Neural progenitor cell (in vitro differentiated cells): Measurements from ENCODE around the gene PLA2G4C. TPM values are rescaled to one million over a fixed set of nuclear protein-coding genes. Genes with fewer than 3 reads are reported as not detected.

Source experiments
- DNase-seq: peaks from one replicate; pipeline ENCODE4 v3.0.0-alpha.2; 2016; ENCODE audit warnings: low spot score
- H2AFZ ChIP-seq: fragments of 200-600 bp; sonication (generic); replicated peaks from 2 replicates; pipeline ENCODE4 v1.6.1; 2016; ENCODE audit warnings: antibody characterized with exemption
- H3F3A ChIP-seq: fragments of 200-600 bp; sonication (generic); 2 replicates; pipeline ENCODE4 v1.6.1; 2016; ENCODE audit warnings: antibody characterized with exemption, low read depth
- H3K27ac ChIP-seq: fragments of 200-600 bp; sonication (generic); 2 replicates; pipeline ENCODE4 v1.5.1; 2016; ENCODE audit warnings: mild to moderate bottlenecking
- H3K27me3 ChIP-seq: fragments of 200-600 bp; sonication (generic); 2 replicates; pipeline ENCODE4 v1.6.1; 2016; ENCODE audit warnings: mild to moderate bottlenecking, moderate library complexity
- H3K36me3 ChIP-seq: fragments of 200-600 bp; sonication (generic); 2 replicates; pipeline ENCODE4 v1.5.1; 2016
- H3K4me1 ChIP-seq: fragments of 200-600 bp; sonication (generic); 2 replicates; pipeline ENCODE4 v1.6.1; 2016; ENCODE audit warnings: mixed run types
- H3K4me2 ChIP-seq: fragments of 200-600 bp; sonication (generic); 2 replicates; pipeline ENCODE4 v1.6.1; 2016
- H3K4me3 ChIP-seq: fragments of 200-600 bp; sonication (generic); 2 replicates; pipeline ENCODE4 v1.5.1; 2016
- H3K79me2 ChIP-seq: fragments of 200-600 bp; sonication (generic); 2 replicates; pipeline ENCODE4 v1.6.1; 2016; ENCODE audit warnings: low read depth
- H3K9ac ChIP-seq: fragments of 200-600 bp; sonication (generic); 2 replicates; pipeline ENCODE4 v1.6.1; 2016
- H3K9me3 ChIP-seq: fragments of 200-600 bp; sonication (generic); 2 replicates; pipeline ENCODE4 v1.5.1; 2016; ENCODE audit warnings: low read depth
- H4K20me1 ChIP-seq: fragments of 200-600 bp; sonication (generic); 2 replicates; pipeline ENCODE4 v1.6.1; 2016; ENCODE audit warnings: low read depth
- H3K27ac Mint-ChIP-seq: 3 replicates; pipeline ENCODE4 v1.8.0; 2021; ENCODE audit warnings: mixed read lengths
- H3K27me3 Mint-ChIP-seq: 2 replicates; pipeline ENCODE4 v1.8.0; 2022; ENCODE audit warnings: low read depth, mild to moderate bottlenecking, inconsistent platforms, moderate library complexity, mixed read lengths; ENCODE audit not compliant: insufficient read depth
- H3K36me3 Mint-ChIP-seq: 3 replicates; pipeline ENCODE4 v1.8.0; 2021; ENCODE audit warnings: mixed read lengths
- H3K4me1 Mint-ChIP-seq: 3 replicates; pipeline ENCODE4 v1.8.0; 2021; ENCODE audit warnings: mixed read lengths
- H3K4me3 Mint-ChIP-seq: 3 replicates; pipeline ENCODE4 v1.8.0; 2021; ENCODE audit warnings: mild to moderate bottlenecking, moderate library complexity, mixed read lengths
- H3K9me3 Mint-ChIP-seq: 3 replicates; pipeline ENCODE4 v1.8.0; 2020; ENCODE audit warnings: mixed read lengths
- EZH2 ChIP-seq: fragments of 200-600 bp; sonication (generic); IDR thresholded peaks from 2 replicates; pipeline ENCODE4 v1.6.1; 2017; ENCODE audit warnings: antibody characterized with exemption, mild to moderate bottlenecking, moderate library complexity
- EZH2phosphoT487 ChIP-seq: fragments of 200-600 bp; sonication (generic); IDR thresholded peaks from 2 replicates; pipeline ENCODE4 v1.6.1; 2017; ENCODE audit warnings: antibody characterized with exemption
- total RNA-seq: library from RNA; depleted of rRNA; stranded (reverse); fragments of >200 nt; gene quantifications from 2 replicates; pipeline ENCODE4 v1.2.3, GENCODE V29; 2015; ENCODE audit warnings: low replicate concordance
- TF ChIP-seq, protein P1 (sequence below): fragments of 200-600 bp; sonication (generic); IDR thresholded peaks from 2 replicates; pipeline ENCODE4 v1.5.1; 2017; ENCODE audit warnings: antibody characterized with exemption, mild to moderate bottlenecking

The PLA2G4C gene
- total RNA-seq, 1 donor from 2014 or later: not detected

DNA sequence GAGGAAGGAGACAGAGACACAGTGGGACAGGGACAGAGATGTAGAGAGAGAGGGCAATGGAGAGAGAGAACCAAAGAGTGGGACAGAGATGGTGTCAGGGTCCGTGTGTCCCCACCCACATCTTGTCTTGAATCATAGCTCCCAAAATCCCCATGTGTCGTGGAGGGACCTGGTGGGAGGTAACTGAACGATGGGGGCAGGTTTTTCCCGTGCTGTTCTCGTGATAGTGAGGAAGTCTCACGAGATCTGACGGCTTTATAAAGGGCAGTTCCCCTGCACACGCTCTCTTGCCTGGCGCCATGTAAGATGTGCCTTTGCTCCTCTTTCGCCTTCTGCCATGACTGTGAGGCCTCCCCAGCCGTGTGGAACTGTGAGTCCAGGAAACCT, 7.5 kb upstream of the PLA2G4C start:
- no peaks in the 10 kb centered on the region for H4K20me1 ChIP-seq
- Mint-ChIP-seq H3K9me3 (no peaks in the 10 kb centered on the region), H3K4me3 (no peak overlapping the region), H3K36me3 (peaks cover 31% of the 10 kb centered on the region), H3K4me1 (peaks cover under 1% of the 10 kb centered on the region), H3K27me3 (peaks cover 2% of the 10 kb centered on the region), H3K27ac (no peak overlapping the region)
- peaks cover under 1% of the 10 kb centered on the region for H3K4me1 ChIP-seq
- H3K36me3 ChIP-seq: no peaks in the 10 kb centered on the region
- H3K4me2 ChIP-seq: no peak overlapping the region
- no peaks in the 10 kb centered on the region for H3K27me3 ChIP-seq
- TF ChIP-seq, protein P1, sequence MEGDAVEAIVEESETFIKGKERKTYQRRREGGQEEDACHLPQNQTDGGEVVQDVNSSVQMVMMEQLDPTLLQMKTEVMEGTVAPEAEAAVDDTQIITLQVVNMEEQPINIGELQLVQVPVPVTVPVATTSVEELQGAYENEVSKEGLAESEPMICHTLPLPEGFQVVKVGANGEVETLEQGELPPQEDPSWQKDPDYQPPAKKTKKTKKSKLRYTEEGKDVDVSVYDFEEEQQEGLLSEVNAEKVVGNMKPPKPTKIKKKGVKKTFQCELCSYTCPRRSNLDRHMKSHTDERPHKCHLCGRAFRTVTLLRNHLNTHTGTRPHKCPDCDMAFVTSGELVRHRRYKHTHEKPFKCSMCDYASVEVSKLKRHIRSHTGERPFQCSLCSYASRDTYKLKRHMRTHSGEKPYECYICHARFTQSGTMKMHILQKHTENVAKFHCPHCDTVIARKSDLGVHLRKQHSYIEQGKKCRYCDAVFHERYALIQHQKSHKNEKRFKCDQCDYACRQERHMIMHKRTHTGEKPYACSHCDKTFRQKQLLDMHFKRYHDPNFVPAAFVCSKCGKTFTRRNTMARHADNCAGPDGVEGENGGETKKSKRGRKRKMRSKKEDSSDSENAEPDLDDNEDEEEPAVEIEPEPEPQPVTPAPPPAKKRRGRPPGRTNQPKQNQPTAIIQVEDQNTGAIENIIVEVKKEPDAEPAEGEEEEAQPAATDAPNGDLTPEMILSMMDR: no peak
- TF ChIP-seq EZH2phosphoT487: no peak
- no peak overlapping the region for H3K27ac ChIP-seq
- H3K9me3 ChIP-seq: no peaks in the 10 kb centered on the region
- no peak overlapping the region for H3K4me3 ChIP-seq
- H2AFZ ChIP-seq: no peak overlapping the region
- H3F3A ChIP-seq: no peaks in the 10 kb centered on the region
- H3K9ac ChIP-seq: no peak overlapping the region
- no peak for DNase-seq
- no peaks in the 10 kb centered on the region for H3K79me2 ChIP-seq

DNA sequence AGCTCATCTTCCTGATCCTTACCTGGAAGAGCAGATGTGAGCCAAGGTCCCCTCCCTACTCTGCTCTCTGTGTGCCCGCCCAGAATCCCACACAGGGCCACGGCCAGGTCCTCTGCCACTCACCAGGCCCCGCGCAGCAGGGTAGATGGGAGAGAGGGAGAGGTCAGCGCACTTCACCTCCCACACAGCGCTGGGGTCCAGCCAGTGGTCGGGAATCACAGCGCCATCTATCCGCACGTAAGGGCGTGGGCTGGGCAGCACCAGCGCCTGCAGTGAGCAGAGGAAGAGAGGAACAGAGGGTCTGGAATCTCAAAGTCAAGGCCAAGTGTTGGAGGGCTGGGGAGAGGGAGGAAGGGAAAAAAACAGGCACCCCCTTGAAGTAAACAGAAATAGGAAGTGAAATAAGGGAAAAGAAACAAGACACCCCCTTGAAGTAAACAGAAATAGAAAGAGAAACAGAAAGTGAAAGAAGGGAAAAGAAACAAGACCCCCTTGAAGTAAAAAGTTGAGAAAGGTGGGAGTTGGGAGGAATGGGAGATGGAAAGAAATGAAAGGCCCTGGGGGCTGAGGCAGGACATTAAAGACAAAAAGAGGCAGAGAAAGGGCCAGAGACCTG, 7.0 kb upstream of the PLA2G4C start:
- DNase-seq: no peak
- Histone ChIP-seq H2AFZ (no peak overlapping the region), H3K27me3 (no peaks in the 10 kb centered on the region), H3K36me3 (no peaks in the 10 kb centered on the region), H3K79me2 (no peaks in the 10 kb centered on the region), H4K20me1 (no peaks in the 10 kb centered on the region), H3K9ac (no peak overlapping the region), H3K27ac (no peak overlapping the region), H3K9me3 (no peaks in the 10 kb centered on the region), H3K4me2 (no peak overlapping the region), H3F3A (no peaks in the 10 kb centered on the region), H3K4me1 (no peaks in the 10 kb centered on the region), H3K4me3 (no peak overlapping the region)
- Mint-ChIP-seq H3K9me3 (no peaks in the 10 kb centered on the region), H3K27ac (no peak overlapping the region), H3K27me3 (peaks cover 2% of the 10 kb centered on the region), H3K4me3 (no peak overlapping the region), H3K4me1 (no peaks in the 10 kb centered on the region), H3K36me3 (peaks cover 32% of the 10 kb centered on the region)
- TF ChIP-seq EZH2phosphoT487 (no peak), EZH2 (no peak)
- TF ChIP-seq, protein P1: no peak

DNA sequence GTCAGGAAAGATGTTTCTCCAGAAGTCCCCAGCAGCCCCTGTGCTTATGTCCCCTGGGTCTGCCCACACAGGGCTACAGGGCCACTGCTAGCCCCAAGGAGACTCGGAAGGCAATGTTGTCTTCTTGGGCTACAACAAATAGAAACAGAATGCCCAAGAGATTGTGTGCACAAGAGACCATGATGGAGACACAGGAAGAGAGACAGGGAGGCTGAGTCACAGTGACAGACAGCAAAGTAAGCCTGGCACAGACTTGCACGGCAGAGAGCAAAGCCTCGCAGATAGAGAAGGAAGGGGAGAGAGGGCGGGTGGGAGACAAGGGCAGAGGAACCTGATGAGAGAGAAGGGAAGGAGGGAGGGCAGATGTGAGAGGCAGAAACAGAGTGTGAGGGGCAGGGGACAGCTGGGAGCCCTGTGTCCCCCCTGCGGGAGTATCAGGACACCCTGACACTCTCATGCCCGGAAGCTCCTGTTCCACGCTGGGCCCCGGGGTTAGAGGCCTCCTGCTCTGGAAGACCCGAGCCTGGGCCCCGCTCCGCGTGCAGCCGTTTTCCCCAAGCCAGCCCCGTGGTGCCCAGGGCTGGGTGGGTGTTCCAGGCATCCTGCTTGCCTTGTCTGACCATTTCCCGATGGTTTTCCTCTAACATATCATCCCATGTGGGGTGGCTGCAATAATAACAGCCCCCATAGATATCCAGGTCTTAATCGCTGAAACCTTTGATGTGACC, 2.7 kb upstream of the PLA2G4C start:
- TF ChIP-seq EZH2 (no peak), EZH2phosphoT487 (no peak)
- TF ChIP-seq, protein P1: no peak
- H3K27me3 ChIP-seq: no peaks in the 10 kb centered on the region
- H3K27me3 Mint-ChIP-seq: peaks cover 2% of the 10 kb centered on the region
- peaks cover 14% of the 10 kb centered on the region for H3K36me3 Mint-ChIP-seq
- no peaks in the 10 kb centered on the region for H3K36me3 ChIP-seq
- H3K4me1 Mint-ChIP-seq: peaks cover 5% of the 10 kb centered on the region
- H3K27ac ChIP-seq: no peak overlapping the region
- no peak overlapping the region for H3K4me2 ChIP-seq
- H2AFZ ChIP-seq: no peak overlapping the region
- H3K27ac Mint-ChIP-seq: no peak overlapping the region
- H3F3A ChIP-seq: no peaks in the 10 kb centered on the region
- no peaks in the 10 kb centered on the region for H3K9me3 ChIP-seq
- no peak overlapping the region for H3K9ac ChIP-seq
- H3K79me2 ChIP-seq: no peaks in the 10 kb centered on the region
- H4K20me1 ChIP-seq: no peaks in the 10 kb centered on the region
- no peaks in the 10 kb centered on the region for H3K9me3 Mint-ChIP-seq
- no peak overlapping the region for H3K4me3 Mint-ChIP-seq
- H3K4me1 ChIP-seq: peaks cover 3% of the 10 kb centered on the region
- DNase-seq: no peak
- H3K4me3 ChIP-seq: no peak overlapping the region
